Smooth muscle cell (in vitro differentiated cells): ENCODE data around the gene SPEM2. TPM values are rescaled to one million over a fixed set of nuclear protein-coding genes. Genes with fewer than 3 reads are reported as not detected.

Source experiments
- DNase-seq: peaks from one replicate; lab custom pipeline; 2025; ENCODE audit not compliant: unreplicated experiment; lab: John Stamatoyannopoulos, UW
- H2AFZ ChIP-seq: fragments of 200-600 bp; sonication (generic); 2 replicates; pipeline ENCODE4 v1.6.0; 2016; ENCODE audit warnings: antibody characterized with exemption, low read depth, mild to moderate bottlenecking
- H3F3A ChIP-seq: fragments of 200-600 bp; sonication (generic); 2 replicates; pipeline ENCODE4 v1.6.0; 2017; ENCODE audit warnings: antibody characterized with exemption, low read depth
- H3K27ac ChIP-seq: fragments of 200-600 bp; sonication (generic); 2 replicates; pipeline ENCODE4 v1.5.1; 2016; ENCODE audit warnings: low read depth, mild to moderate bottlenecking
- H3K27me3 ChIP-seq: fragments of 200-600 bp; sonication (generic); 2 replicates; pipeline ENCODE4 v1.6.1; 2016; ENCODE audit warnings: low read depth, mild to moderate bottlenecking
- H3K36me3 ChIP-seq: fragments of 200-600 bp; sonication (generic); 2 replicates; pipeline ENCODE4 v1.5.1; 2016; ENCODE audit warnings: low read depth
- H3K4me1 ChIP-seq: fragments of 200-600 bp; sonication (generic); 2 replicates; pipeline ENCODE4 v1.5.1; 2016; ENCODE audit warnings: low read depth
- H3K4me2 ChIP-seq: fragments of 200-600 bp; sonication (generic); 2 replicates; pipeline ENCODE4 v1.6.0; 2016; ENCODE audit warnings: mild to moderate bottlenecking
- H3K4me3 ChIP-seq: fragments of 200-600 bp; sonication (generic); 2 replicates; pipeline ENCODE4 v1.5.1; 2016; ENCODE audit warnings: mild to moderate bottlenecking
- H3K79me2 ChIP-seq: fragments of 200-600 bp; sonication (generic); 2 replicates; pipeline ENCODE4 v1.6.0; 2016; ENCODE audit warnings: low read depth, mild to moderate bottlenecking
- H3K9ac ChIP-seq: fragments of 200-600 bp; sonication (generic); 2 replicates; pipeline ENCODE4 v1.6.0; 2016; ENCODE audit warnings: low read depth
- H3K9me3 ChIP-seq: fragments of 200-600 bp; sonication (generic); replicated peaks from 2 replicates; pipeline ENCODE4 v1.5.1; 2016; ENCODE audit warnings: low read depth
- H4K20me1 ChIP-seq: fragments of 200-600 bp; sonication (generic); 2 replicates; pipeline ENCODE4 v1.6.0; 2016; ENCODE audit warnings: low read depth
- CTCF ChIP-seq: fragments of 200-600 bp; sonication (generic); IDR thresholded peaks from 2 replicates; pipeline ENCODE4 v1.5.1; 2017; ENCODE audit warnings: borderline replicate concordance, mild to moderate bottlenecking, antibody characterized with exemption; ENCODE audit not compliant: insufficient read depth, poor library complexity, severe bottlenecking
- WGBS: methylation state at CpG from one replicate; pipeline ENCODE4 v1.1.7; 2016; ENCODE audit warnings: low lambda C conversion rate; 5-methylcytosine and 5-hydroxymethylcytosine counted together
- polyA plus RNA-seq: library from polyadenylated mRNA; unstranded; fragments of >200 nt; fragmentation: Nextera tagmentation; extraction: Ambion mirVana; gene quantifications from 2 replicates; pipeline ENCODE4 v1.2.1, GENCODE V29; 2016
- total RNA-seq: library from RNA; depleted of rRNA; stranded (reverse); fragments of >200 nt; gene quantifications from 2 replicates; pipeline ENCODE4 v1.2.3, GENCODE V29; 2014

Gene SPEM2
- total and polyA plus RNA-seq, 2 experiments from 2014 or later: 0.22 to 0.56 TPM

GRCh38 chr17:7406235-7406825 is 19.1 kb upstream of the SPEM2 start:
- H2AFZ ChIP-seq: no peak overlapping the region

GRCh38 chr17:7407082-7407481 is 18.3 kb upstream of the SPEM2 start:
- Histone ChIP-seq H3K27ac (no peak overlapping the region), H3K9ac (no peak overlapping the region), H2AFZ (no peak overlapping the region), H3K4me3 (no peak overlapping the region), H3K4me1 (peaks cover 16% of the 10 kb centered on the region), H3K9me3 (no peaks in the 10 kb centered on the region), H3K27me3 (no peaks in the 10 kb centered on the region), H3K79me2 (peaks cover 8% of the 10 kb centered on the region), H3K4me2 (no peak overlapping the region), H3F3A (no peaks in the 10 kb centered on the region), H4K20me1 (peaks cover 25% of the 10 kb centered on the region), H3K36me3 (no peaks in the 10 kb centered on the region)
- no peak for TF ChIP-seq CTCF
- whole genome bisulfite sequencing: 78% methylated on average over 13 of the region's 13 CpGs
- no peak for DNase-seq

More at GRCh38 chr17:7406235-7406825, 19.1 kb upstream of the SPEM2 start:
- H3K79me2 ChIP-seq: peaks cover 12% of the 10 kb centered on the region
- H3K27ac ChIP-seq: peak overlapping the region; percentile 47
- TF ChIP-seq CTCF: no peak
- peaks cover 25% of the 10 kb centered on the region for H4K20me1 ChIP-seq
- peak overlapping the region; percentile 89 for H3K4me2 ChIP-seq
- H3K4me1 ChIP-seq: peaks cover 16% of the 10 kb centered on the region
- 40% methylated on average over 11 of the region's 12 CpGs for WGBS
- peaks cover 4% of the 10 kb centered on the region for H3F3A ChIP-seq
- H3K9me3 ChIP-seq: no peaks in the 10 kb centered on the region
- no peak for DNase-seq
- H3K27me3 ChIP-seq: no peaks in the 10 kb centered on the region
- H3K4me3 ChIP-seq: peak overlapping the region; percentile 91
- H3K36me3 ChIP-seq: no peaks in the 10 kb centered on the region
- H3K9ac ChIP-seq: peak overlapping the region; percentile 83

- Histone ChIP-seq H3K4me1 (peaks cover 12% of the 10 kb centered on the region), H4K20me1 (peaks cover 25% of the 10 kb centered on the region), H3K27ac (no peak within 1 kb of the TSS), H3K27me3 (no peaks in the 10 kb centered on the region), H2AFZ (no peak within 1 kb of the TSS), H3K9ac (no peak within 1 kb of the TSS), H3K79me2 (peaks cover 4% of the 10 kb centered on the region), H3K4me2 (no peak within 1 kb of the TSS), H3F3A (no peaks in the 10 kb centered on the region), H3K9me3 (no peaks in the 10 kb centered on the region), H3K4me3 (no peak within 1 kb of the TSS), H3K36me3 (no peaks in the 10 kb centered on the region)
- DNase-seq: no peak
- WGBS: 67% methylated on average over 6 of the region's 12 CpGs
- TF ChIP-seq CTCF: no peak
Observed at GRCh38 chr17:7407485-7408251, 17.7 kb upstream of the SPEM2 start, which contains the start of gene NLGN2. TSS of gene NLGN2 (plus strand) at chr17:7407845. CDS start at chr17:7408256, 411 bp downstream.
